AG09319 (cell line): ENCODE measurements around the gene MAP4.
A peak's percentile ranks its signal among the peaks of the same experiment; 100 is the strongest.
"Not testable (repeated sequence)": the region's sequence is repeated elsewhere in the genome, so short reads cannot be mapped to it uniquely, and the experiment has no call there.

ENCODE experiments used
- DNase-seq: peaks from one replicate; pipeline ENCODE4 v3.0.0-alpha.2; 2010; ENCODE audit warnings: low read depth; ENCODE audit errors: extremely low read depth
- TF ChIP-seq, protein P1 (sequence below): IDR thresholded peaks from 2 replicates; pipeline ENCODE4 v1.5.1; 2011; ENCODE audit warnings: low read depth, mild to moderate bottlenecking, inconsistent platforms, low read length, moderate library complexity

Gene MAP4

DNA sequence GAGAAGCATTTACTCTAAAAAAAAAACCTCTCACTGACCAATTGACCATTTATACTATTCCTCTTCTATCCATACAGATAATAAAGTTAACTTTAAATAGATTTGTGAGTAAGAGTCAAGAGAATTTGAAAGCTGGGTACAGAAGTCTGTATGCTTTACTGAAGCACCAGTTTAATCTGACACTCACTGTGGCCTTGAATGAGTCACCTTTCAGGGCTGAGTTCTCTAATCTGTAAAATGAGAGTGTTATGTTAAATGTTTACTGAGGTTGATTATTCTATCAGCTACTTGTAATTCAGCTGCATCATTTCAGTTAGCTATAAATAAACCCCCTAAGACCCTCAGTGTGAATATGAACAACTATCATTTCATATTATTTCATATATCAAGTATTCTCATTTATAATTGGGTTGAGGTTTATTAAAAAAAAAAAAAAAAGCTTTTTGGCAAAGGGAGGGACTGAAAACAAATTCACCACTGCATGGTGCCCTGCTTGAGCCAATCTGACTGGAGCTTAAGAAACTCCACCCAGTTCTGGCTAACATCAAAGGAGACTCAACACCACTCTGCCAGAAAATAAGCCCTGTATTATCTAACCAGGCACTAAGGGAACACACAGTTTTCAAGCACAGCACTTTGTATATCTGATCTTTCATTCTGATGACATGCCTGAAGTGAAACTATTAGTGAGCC lies 2.8 kb downstream of the MAP4 start:
- peak; percentile 25 for DNase-seq
- TF ChIP-seq, protein P1, sequence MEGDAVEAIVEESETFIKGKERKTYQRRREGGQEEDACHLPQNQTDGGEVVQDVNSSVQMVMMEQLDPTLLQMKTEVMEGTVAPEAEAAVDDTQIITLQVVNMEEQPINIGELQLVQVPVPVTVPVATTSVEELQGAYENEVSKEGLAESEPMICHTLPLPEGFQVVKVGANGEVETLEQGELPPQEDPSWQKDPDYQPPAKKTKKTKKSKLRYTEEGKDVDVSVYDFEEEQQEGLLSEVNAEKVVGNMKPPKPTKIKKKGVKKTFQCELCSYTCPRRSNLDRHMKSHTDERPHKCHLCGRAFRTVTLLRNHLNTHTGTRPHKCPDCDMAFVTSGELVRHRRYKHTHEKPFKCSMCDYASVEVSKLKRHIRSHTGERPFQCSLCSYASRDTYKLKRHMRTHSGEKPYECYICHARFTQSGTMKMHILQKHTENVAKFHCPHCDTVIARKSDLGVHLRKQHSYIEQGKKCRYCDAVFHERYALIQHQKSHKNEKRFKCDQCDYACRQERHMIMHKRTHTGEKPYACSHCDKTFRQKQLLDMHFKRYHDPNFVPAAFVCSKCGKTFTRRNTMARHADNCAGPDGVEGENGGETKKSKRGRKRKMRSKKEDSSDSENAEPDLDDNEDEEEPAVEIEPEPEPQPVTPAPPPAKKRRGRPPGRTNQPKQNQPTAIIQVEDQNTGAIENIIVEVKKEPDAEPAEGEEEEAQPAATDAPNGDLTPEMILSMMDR = no peak

GRCh38 chr3:48012659-48013058 lies 3.6 kb downstream of the MAP4 start:
- DNase-seq = no peak
- TF ChIP-seq, protein P1 = no peak

- DNase-seq = not testable (repeated sequence)
Observed at GRCh38 chr3:48008066-48008465, 8.2 kb downstream of the MAP4 start.

DNA sequence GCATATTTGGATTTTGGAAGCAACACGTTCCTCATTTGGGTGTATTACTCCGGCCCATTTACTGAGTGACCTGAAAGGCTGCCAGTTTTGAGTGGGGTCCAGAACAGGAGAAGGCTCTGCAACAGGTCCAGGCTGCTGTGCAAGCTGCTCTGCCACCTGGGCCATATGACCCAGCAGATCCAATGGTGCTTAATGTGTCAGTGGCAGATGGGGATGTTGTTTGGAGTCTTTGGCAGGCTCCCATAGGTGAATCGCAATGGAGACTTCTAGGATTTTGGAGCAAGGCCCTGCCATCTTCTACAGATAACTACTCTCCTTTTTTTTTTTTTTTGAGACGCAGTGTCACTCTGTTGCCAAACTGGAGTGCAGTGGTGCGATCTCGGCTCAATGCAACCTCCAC lies 8.9 kb downstream of the MAP4 start:
- DNase-seq = not testable (repeated sequence)

DNA sequence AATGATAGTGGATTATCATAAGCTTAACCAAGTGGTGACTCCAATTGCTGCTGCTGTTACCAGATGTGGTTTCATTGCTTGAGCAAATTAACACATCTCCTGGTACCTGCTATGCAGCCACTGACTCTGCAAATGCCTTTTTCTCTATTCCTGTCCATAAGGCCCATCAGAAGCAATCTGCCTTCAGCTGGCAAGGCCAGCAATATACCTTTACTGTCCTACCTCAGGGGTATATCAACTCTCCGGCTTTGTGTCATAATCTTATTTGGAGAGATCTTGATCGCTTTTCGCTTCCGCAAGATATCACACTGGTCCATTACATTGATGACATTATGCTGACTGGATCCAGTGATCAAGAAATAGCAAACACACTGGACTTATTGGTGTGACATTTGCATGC lies 9.4 kb downstream of the MAP4 start:
- DNase-seq = not testable (repeated sequence)

GRCh38 chr3:48004694-48005093 lies 11.5 kb downstream of the MAP4 start:
- no peak for DNase-seq
- TF ChIP-seq, protein P1 = no peak

DNA sequence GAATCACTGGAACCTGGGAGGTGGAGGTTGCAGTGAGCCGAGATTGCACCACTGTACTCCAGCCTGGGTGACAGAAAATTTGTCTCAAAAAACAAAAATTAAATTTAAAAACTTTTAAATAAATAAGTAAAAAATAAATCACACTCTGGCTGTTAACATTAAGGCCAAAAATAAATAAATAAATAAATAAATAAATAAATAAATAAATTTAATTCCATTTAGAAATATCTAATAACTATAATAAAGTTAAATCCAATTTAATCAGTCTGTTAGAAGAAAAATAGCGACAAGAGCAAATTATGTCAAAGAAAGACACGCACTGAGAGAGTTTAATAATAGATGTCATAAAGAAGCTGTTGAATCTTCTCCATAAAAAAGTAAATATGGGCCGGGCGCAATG lies 13.4 kb downstream of the MAP4 start:
- no peak for DNase-seq
- TF ChIP-seq, protein P1 = no peak

GRCh38 chr3:48001991-48002390 lies 14.2 kb downstream of the MAP4 start:
- TF ChIP-seq, protein P1 = no peak
- no peak for DNase-seq

DNA sequence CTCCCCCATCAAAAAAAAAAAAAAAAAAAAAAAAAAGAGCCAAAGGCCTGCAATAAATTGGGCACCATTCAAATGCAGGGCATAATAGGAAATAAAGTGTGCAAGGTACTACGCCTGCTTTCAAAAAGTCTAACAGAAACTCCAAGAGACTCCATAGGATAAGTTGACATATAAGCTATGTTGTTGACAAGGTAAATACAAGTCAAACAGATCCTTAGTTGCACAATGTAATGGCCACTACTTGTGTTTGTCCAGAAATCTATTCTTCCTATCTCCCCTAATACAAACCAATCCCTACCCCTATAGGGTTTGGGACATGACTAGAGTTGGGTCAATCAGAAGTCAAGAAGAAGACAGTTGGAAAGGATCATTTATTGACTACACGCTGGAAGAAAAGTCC lies 16.0 kb downstream of the MAP4 start:
- no peak for DNase-seq
- TF ChIP-seq, protein P1 = no peak
